Heart left ventricle (tissue), 16 donors: Measurements from ENCODE around the gene ERH. TPM values are rescaled to one million over a fixed set of nuclear protein-coding genes. Genes with fewer than 3 reads are reported as not detected.

Experiments
- ATAC-seq, 4 donors: fragments of 200-7000 bp; cut with Tn5 transposase; one replicate each; pipeline ENCODE4 v1.9.1; 2020 to 2022; ENCODE audit warnings: moderate library complexity in 4 of 4, mild to moderate bottlenecking in 3 of 4, moderate number of reproducible peaks in 1 of 4
- DNase-seq, 5 donors: peaks; one replicate each; pipeline ENCODE4 v3.0.0-alpha.2; 2020
- H3K27ac ChIP-seq, 12 donors: fragments of 200-600 bp; sonication (generic) in 4 of 12; one replicate each; pipeline versions ENCODE4 v1.5.0 to v1.8.0; 2016 to 2022; ENCODE audit warnings: mild to moderate bottlenecking in 2 of 12
- H3K27me3 ChIP-seq, 9 donors: fragments of 200-600 bp; sonication (generic) in 2 of 9; one replicate each; pipeline versions ENCODE4 v1.5.1 to v1.8.0; 2016 to 2022; ENCODE audit warnings: mild to moderate bottlenecking in 3 of 9
- H3K36me3 ChIP-seq, 9 donors: fragments of 200-600 bp; sonication (generic) in 2 of 9; one replicate each; pipeline versions ENCODE4 v1.5.0 to v1.8.0; 2018 to 2022; ENCODE audit warnings: mild to moderate bottlenecking in 2 of 9
- H3K4me1 ChIP-seq, 12 donors: fragments of 200-600 bp; sonication (generic) in 4 of 12; one replicate each; pipeline versions ENCODE4 v1.5.0 to v1.8.0; 2016 to 2022; ENCODE audit warnings: mild to moderate bottlenecking in 3 of 12
- H3K4me3 ChIP-seq, 12 donors: fragments of 200-600 bp; sonication (generic) in 4 of 12; one replicate each; pipeline versions ENCODE4 v1.5.0 to v1.8.0; 2017 to 2022; ENCODE audit warnings: mild to moderate bottlenecking in 9 of 12, moderate library complexity in 4 of 12
- H3K9me3 ChIP-seq, 12 donors: fragments of 200-600 bp; sonication (generic) in 4 of 12; one replicate each; pipeline versions ENCODE4 v1.5.0 to v1.8.0; 2016 to 2022; ENCODE audit warnings: mild to moderate bottlenecking in 1 of 12
- POLR2A ChIP-seq, 2 donors: fragments of 450-650 bp; IDR thresholded peaks; one replicate each; pipeline ENCODE4 v1.6.1; 2017; ENCODE audit warnings: antibody characterized with exemption in 2 of 2, mild to moderate bottlenecking in 2 of 2, moderate library complexity in 2 of 2
- WGBS, 4 donors: extraction: QIAGEN DNeasy Blood & Tissue Kit in 2 of 4; methylation state at CpG; one replicate each; pipeline versions ENCODE4 v1.1.5 to v1.1.7; 2013 to 2018; 5-methylcytosine and 5-hydroxymethylcytosine counted together
- intact Hi-C, 10 donors: fragments of 100-400 bp; cut with DNase I; formaldehyde crosslinking; loops; one replicate each; pipeline versions ENCODE4 v1.11.1 to v1.14.2; 2022
- polyA plus RNA-seq, 2 donors: library from polyadenylated mRNA; stranded (reverse); fragments of 200-250 nt; gene quantifications; one replicate each; pipeline ENCODE4 v1.2.3, GENCODE V29; 2013
- total RNA-seq, 9 donors: library from RNA; depleted of rRNA in 2 of 9; stranded (reverse); fragments of >200 nt in 2 of 9; fragmentation: NEBNext Ultra II Directional in 3 of 9; extraction: Animal tissue kit (Norgen Biotek cat#: 25700) in 3 of 9; gene quantifications; one replicate each; pipeline versions ENCODE4 v1.1.0 to v1.2.4, GENCODE V29; 2016 to 2023
- TF ChIP-seq, protein P1 (sequence below), 12 donors: fragments of 200-600 bp; sonication (generic) in 4 of 12; IDR thresholded peaks; one replicate each; pipeline versions ENCODE4 v1.5.0 to v1.8.0; 2018 to 2022; ENCODE audit warnings: antibody characterized with exemption in 12 of 12, mild to moderate bottlenecking in 5 of 12
- donor health status: ischemic (EF 13 %, LVEDD 7.1; RV severe dilation, severe dysfunction).
- donor health status: healthy with polysubstance abuse.
- donor health status: DM: no; HTN: yes; CAD: no.
- donor health status: DM: no; HTN: no; CAD: no.
- donor health status: ischemic (EF 25% LVEDD 6.9; RV normal size, moderate dysfunction).
- donor health status: ischemic (EF 25% LVEDD 5.7; RV mildly dilated, moderate dysfunction).
- donor health status: healthy.
- donor health status: DM: yes; HTN: yes; CAD: no.
- donor health status: ischemic (EF 35%, LVEDD 5.7; RV mildly dilated, moderate dysfunction).
- donor health status: nonischemic (EF 11% LVEDD 7.7; RV severe dilation, severe dysfunction).
- donor health status: DM: yes; HTN: yes; CAD: no.
- donor health status: PGD.
- donor health status: ischemic (EF 29% LVEDD 5.4; RV normal size, mild dysfunction).
- donor health status: nonischemic (EF 23%, LVEDD 6.1; RV moderate dilation, normal function).

ERH gene
- total and polyA plus RNA-seq, 11 donors = 44.3 to 147 (median 128) TPM

DNA sequence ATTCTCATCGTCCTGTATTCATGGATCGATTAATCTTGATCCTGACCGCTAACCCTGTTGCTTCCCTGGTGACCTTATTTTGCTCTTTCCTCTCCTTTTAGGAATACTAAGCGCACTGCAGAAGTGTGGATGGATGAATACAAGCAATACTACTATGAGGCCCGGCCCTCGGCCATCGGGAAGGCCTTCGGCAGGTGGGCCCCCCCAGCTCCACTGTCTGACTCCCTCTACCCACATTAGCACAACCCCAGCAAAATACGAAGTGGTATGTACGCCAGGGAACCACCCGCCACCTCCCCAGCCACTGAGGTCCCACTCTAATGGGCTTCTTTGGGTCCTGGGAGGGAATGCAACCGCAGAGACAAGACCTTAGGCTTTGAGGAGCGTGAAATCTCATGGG is 58.7 kb downstream of the ERH start:
- no peak for ATAC-seq
- H3K36me3 ChIP-seq = peaks cover 0 to 40% (median 13%) of the 10 kb centered on the region in 9 donors
- TF ChIP-seq, protein P1, sequence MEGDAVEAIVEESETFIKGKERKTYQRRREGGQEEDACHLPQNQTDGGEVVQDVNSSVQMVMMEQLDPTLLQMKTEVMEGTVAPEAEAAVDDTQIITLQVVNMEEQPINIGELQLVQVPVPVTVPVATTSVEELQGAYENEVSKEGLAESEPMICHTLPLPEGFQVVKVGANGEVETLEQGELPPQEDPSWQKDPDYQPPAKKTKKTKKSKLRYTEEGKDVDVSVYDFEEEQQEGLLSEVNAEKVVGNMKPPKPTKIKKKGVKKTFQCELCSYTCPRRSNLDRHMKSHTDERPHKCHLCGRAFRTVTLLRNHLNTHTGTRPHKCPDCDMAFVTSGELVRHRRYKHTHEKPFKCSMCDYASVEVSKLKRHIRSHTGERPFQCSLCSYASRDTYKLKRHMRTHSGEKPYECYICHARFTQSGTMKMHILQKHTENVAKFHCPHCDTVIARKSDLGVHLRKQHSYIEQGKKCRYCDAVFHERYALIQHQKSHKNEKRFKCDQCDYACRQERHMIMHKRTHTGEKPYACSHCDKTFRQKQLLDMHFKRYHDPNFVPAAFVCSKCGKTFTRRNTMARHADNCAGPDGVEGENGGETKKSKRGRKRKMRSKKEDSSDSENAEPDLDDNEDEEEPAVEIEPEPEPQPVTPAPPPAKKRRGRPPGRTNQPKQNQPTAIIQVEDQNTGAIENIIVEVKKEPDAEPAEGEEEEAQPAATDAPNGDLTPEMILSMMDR (IDR thresholded peaks at IDR 0.05) = no peak
- no peak for TF ChIP-seq POLR2A (IDR thresholded peaks at IDR 0.05)
- H3K4me1 ChIP-seq = peaks cover 0 to 9% (median 5%) of the 10 kb centered on the region in 12 donors
- no peak overlapping the region for H3K4me3 ChIP-seq
- H3K27me3 ChIP-seq = no peaks in the 10 kb centered on the region
- H3K27ac ChIP-seq = no peak overlapping the region
- no peaks in the 10 kb centered on the region for H3K9me3 ChIP-seq
- DNase-seq = peak in 1 of 5 donors; percentile 8
- intact Hi-C loops = no loop called here
- 94 to 97% (median 95%) methylated on average over 13 of the region's 13 CpGs for WGBS, 4 donors

DNA sequence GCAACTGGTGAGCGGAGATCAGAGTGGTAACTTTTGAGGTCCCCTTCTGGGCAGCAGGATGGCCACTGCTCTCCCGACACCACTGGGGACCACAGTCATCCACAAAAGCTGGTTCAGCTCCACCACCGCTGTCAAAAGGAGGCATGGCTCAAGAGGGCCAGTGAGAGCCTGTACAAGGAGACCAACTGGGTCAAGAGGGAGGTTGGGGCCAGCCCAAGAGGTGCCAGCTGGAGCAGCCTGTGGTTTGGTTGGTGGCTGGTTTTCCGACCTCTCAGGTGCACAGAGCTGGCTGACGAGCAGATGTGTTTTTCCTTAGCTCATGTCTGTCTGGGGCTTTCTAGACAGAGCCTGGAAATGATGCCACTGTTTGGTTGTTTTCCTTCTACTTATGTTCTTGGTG is 60.1 kb downstream of the ERH start:
- Histone ChIP-seq H3K27ac (no peak overlapping the region), H3K9me3 (no peaks in the 10 kb centered on the region), H3K4me3 (no peak overlapping the region), H3K36me3 (peaks cover 0 to 46% (median 25%) of the 10 kb centered on the region in 9 donors), H3K27me3 (no peaks in the 10 kb centered on the region), H3K4me1 (peaks cover 0 to 4% (median 0%) of the 10 kb centered on the region in 12 donors)
- ATAC-seq (no peak), DNase-seq (peak in 1 of 5 donors; percentile 46)
- 91 to 95% (median 95%) methylated on average over 5 of the region's 5 CpGs for WGBS, 4 donors
- TF ChIP-seq, protein P1 (IDR thresholded peaks at IDR 0.05) = no peak
- no peak for TF ChIP-seq POLR2A (IDR thresholded peaks at IDR 0.05)
- intact Hi-C loops = no loop called here

- peaks cover 0 to 38% (median 22%) of the 10 kb centered on the region in 9 donors for H3K36me3 ChIP-seq
- TF ChIP-seq, protein P1 (IDR thresholded peaks at IDR 0.05) = no peak
- no peak for TF ChIP-seq POLR2A (IDR thresholded peaks at IDR 0.05)
- intact Hi-C loops = no loop called here
- no peak for DNase-seq
- H3K4me1 ChIP-seq = peaks cover 0 to 4% (median 0%) of the 10 kb centered on the region in 12 donors
- no peaks in the 10 kb centered on the region for H3K9me3 ChIP-seq
- no peak overlapping the region for H3K4me3 ChIP-seq
- 65 to 76% (median 69%) methylated on average over 6 of the region's 6 CpGs for WGBS, 4 donors
- no peak overlapping the region for H3K27ac ChIP-seq
- H3K27me3 ChIP-seq = no peaks in the 10 kb centered on the region
- ATAC-seq = no peak
Measured at GRCh38 chr14:69335371-69335771, 62.7 kb downstream of the ERH start.

DNA sequence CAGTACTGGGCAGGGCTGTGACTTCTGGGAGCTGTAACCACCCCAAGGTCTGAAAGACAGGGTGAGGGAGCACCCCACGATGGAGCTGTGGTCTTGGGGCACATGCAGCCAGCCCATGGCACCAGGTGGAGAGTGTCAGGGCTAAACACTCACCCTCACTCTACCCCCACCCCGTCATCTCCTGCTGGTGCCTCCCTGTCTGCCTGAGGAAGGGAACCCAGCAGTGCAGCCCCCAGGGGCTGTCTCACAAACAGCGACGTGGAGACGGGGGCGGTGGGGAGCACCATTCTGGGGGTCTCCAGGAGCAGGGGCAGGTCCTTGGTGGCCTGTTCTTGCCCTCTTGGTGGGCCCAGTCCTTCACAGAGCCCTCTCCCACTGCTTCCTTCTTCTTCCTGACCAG is 63.5 kb downstream of the ERH start:
- peaks cover 0 to 4% (median 0%) of the 10 kb centered on the region in 12 donors for H3K4me1 ChIP-seq
- TF ChIP-seq POLR2A (IDR thresholded peaks at IDR 0.05) = no peak
- TF ChIP-seq, protein P1 (IDR thresholded peaks at IDR 0.05) = no peak
- ATAC-seq (no peak), DNase-seq (no peak)
- WGBS, 4 donors = 89 to 93% (median 90%) methylated on average over 6 of the region's 6 CpGs
- no peak overlapping the region for H3K4me3 ChIP-seq
- H3K9me3 ChIP-seq = no peaks in the 10 kb centered on the region
- no peaks in the 10 kb centered on the region for H3K27me3 ChIP-seq
- peaks cover 0 to 30% (median 14%) of the 10 kb centered on the region in 9 donors for H3K36me3 ChIP-seq
- H3K27ac ChIP-seq = no peak overlapping the region
- intact Hi-C loops = no loop called here
